ENCODE data around the gene TENM4. TPM values are rescaled to one million over a fixed set of nuclear protein-coding genes. Genes with fewer than 3 reads are reported as not detected.
"Not testable (repeated sequence)": the region's sequence is repeated elsewhere in the genome, so short reads cannot be mapped to it uniquely, and the experiment has no call there.

TENM4 gene
- total and polyA plus RNA-seq, 2 of the 8 experiments (the other 6 are each of a cell fraction or from before 2014, with no cell fraction given): 3.5 to 7.2 TPM

DNA sequence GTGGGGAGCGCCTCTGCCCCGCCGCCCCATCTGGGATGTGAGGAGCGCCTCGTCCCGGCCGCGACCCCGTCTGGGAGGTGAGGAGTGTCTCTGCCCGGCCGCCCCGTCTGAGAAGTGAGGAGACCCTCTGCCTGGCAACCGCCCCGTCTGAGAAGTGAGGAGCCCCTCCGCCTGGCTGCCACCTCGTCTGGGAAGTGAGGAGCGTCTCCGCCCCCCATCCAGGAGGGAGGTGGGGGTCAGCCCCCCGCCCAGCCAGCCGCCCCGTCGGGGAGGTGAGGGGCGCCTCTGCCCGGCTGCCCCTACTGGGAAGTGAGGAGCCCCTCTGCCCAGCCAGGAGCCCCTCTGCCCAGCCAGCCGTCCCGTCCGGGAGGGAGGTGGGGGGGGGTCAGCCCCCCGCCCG lies 249.1 kb downstream of the TENM4 start:
- H4K91ac ChIP-seq (replicated peaks; ENCODE audit: insufficient read length, low read length); H2AFZ ChIP-seq (ENCODE audit: low read length); H3K4me2 ChIP-seq (ENCODE audit: insufficient read depth in 1 of 2, low read depth in 2 of 2, low read length in 2 of 2); H2BK5ac ChIP-seq (ENCODE audit: low read depth, low read length); H3K4me3 ChIP-seq (ENCODE audit: extremely low read depth in 1 of 4, insufficient read depth in 2 of 4, low read depth in 3 of 4, low read length in 4 of 4); H3K27me3 ChIP-seq (replicated peaks in 1 of 4; ENCODE audit: control insufficient read depth in 3 of 4, extremely low read depth in 1 of 4, insufficient read depth in 3 of 4, low read length in 3 of 4); H2AK5ac ChIP-seq (ENCODE audit: low read depth, low read length); H2BK12ac ChIP-seq (ENCODE audit: low read depth, low read length); H2BK20ac ChIP-seq (ENCODE audit: low read length); H3K4me1 ChIP-seq (replicated peaks in 1 of 4; ENCODE audit: control insufficient read depth in 3 of 4, insufficient read depth in 4 of 4, low read length in 3 of 4); H3K79me1 ChIP-seq (ENCODE audit: low read depth, low read length); H3K9ac ChIP-seq (replicated peaks in 1 of 4; ENCODE audit: extremely low read depth in 1 of 4, low read depth in 3 of 4, low read length in 3 of 4); H3K79me2 ChIP-seq (ENCODE audit: control insufficient read depth in 1 of 2, insufficient read depth in 2 of 2, low read length in 2 of 2); FAIRE-seq; H4K8ac ChIP-seq (ENCODE audit: extremely low read depth, insufficient read depth, low read length); DNase-seq (ENCODE audit: low read depth in 1 of 2, low spot score in 2 of 2); CTCF ChIA-PET (ENCODE audit: partially characterized antibody); H4K5ac ChIP-seq (ENCODE audit: insufficient read length, low read depth, low read length); H3K4ac ChIP-seq (replicated peaks; ENCODE audit: insufficient read length, low read depth, low read length); H3K27ac ChIP-seq (ENCODE audit: low read depth, low read length); H3K36me3 ChIP-seq (ENCODE audit: control insufficient read depth in 2 of 4, insufficient read depth in 4 of 4, low read length in 3 of 4); H3K23ac ChIP-seq (ENCODE audit: insufficient read length); H3K14ac ChIP-seq (ENCODE audit: insufficient read length); H3K18ac ChIP-seq (ENCODE audit: extremely low read depth, low read length); H4K20me1 ChIP-seq (replicated peaks in 1 of 2; ENCODE audit: control insufficient read depth in 1 of 2, insufficient read depth in 2 of 2, low read length in 2 of 2); H3K56ac ChIP-seq (replicated peaks; ENCODE audit: insufficient read length, low read depth, low read length); H2BK120ac ChIP-seq (replicated peaks; ENCODE audit: low read depth, low read length); POLR2A ChIA-PET (ENCODE audit: partially characterized antibody); H2BK15ac ChIP-seq (ENCODE audit: low read length); H3K23me2 ChIP-seq (ENCODE audit: low read depth, low read length): not testable (repeated sequence)
- H3K9me3 ChIP-seq (ENCODE audit: insufficient read depth in 2 of 2, low read depth in 1 of 2, low read length in 1 of 2): peaks cover 2 to 21% of the 10 kb centered on the region in 2 experiments; a peak in 3 of 4 replicates
- no CpG with 5 or more reads among the region's 29 CpGs for WGBS, 2 experiments (ENCODE audit: extremely low coverage in 1 of 2, insufficient coverage in 1 of 2, insufficient read length in 1 of 2, insufficient replicate concordance in 2 of 2, low coverage in 1 of 2, low lambda C conversion rate in 2 of 2, missing lambda C conversion rate in 1 of 2)

DNA sequence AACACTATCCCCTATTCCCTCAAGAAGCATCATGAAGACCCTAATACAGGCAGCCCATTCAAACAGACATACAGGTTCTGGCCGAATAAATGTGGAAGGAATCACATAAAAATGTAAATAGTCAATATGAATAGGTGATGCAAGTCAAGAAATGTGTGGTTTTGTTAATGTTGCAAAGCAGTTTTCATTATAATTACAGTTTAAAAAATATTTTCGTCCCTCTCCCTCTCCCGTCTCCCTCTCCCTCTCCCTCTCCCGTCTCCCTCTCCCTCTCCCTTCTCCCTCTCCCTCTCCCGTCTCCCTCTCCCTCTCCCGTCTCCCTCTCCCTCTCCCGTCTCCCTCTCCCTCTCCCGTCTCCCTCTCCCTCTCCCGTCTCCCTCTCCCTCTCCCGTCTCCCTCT lies 250.3 kb downstream of the TENM4 start:
- H2BK20ac ChIP-seq (ENCODE audit: low read length); H3K56ac ChIP-seq (replicated peaks; ENCODE audit: insufficient read length, low read depth, low read length); POLR2A ChIA-PET (ENCODE audit: partially characterized antibody); H3K18ac ChIP-seq (ENCODE audit: extremely low read depth, low read length); H3K79me1 ChIP-seq (ENCODE audit: low read depth, low read length); H4K8ac ChIP-seq (ENCODE audit: extremely low read depth, insufficient read depth, low read length); H4K5ac ChIP-seq (ENCODE audit: insufficient read length, low read depth, low read length); H3K23ac ChIP-seq (ENCODE audit: insufficient read length); H3K27me3 ChIP-seq (replicated peaks in 1 of 4; ENCODE audit: control insufficient read depth in 3 of 4, extremely low read depth in 1 of 4, insufficient read depth in 3 of 4, low read length in 3 of 4); H4K91ac ChIP-seq (replicated peaks; ENCODE audit: insufficient read length, low read length); H3K79me2 ChIP-seq (ENCODE audit: control insufficient read depth in 1 of 2, insufficient read depth in 2 of 2, low read length in 2 of 2); H3K36me3 ChIP-seq (ENCODE audit: control insufficient read depth in 2 of 4, insufficient read depth in 4 of 4, low read length in 3 of 4); H2BK5ac ChIP-seq (ENCODE audit: low read depth, low read length); H3K23me2 ChIP-seq (ENCODE audit: low read depth, low read length); H3K4me3 ChIP-seq (ENCODE audit: extremely low read depth in 1 of 4, insufficient read depth in 2 of 4, low read depth in 3 of 4, low read length in 4 of 4); CTCF ChIA-PET (ENCODE audit: partially characterized antibody); H2BK15ac ChIP-seq (ENCODE audit: low read length); H3K4me1 ChIP-seq (replicated peaks in 1 of 4; ENCODE audit: control insufficient read depth in 3 of 4, insufficient read depth in 4 of 4, low read length in 3 of 4); H2BK120ac ChIP-seq (replicated peaks; ENCODE audit: low read depth, low read length); H2AFZ ChIP-seq (ENCODE audit: low read length); H3K4ac ChIP-seq (replicated peaks; ENCODE audit: insufficient read length, low read depth, low read length); H2BK12ac ChIP-seq (ENCODE audit: low read depth, low read length); H4K20me1 ChIP-seq (replicated peaks in 1 of 2; ENCODE audit: control insufficient read depth in 1 of 2, insufficient read depth in 2 of 2, low read length in 2 of 2); H3K9ac ChIP-seq (replicated peaks in 1 of 4; ENCODE audit: extremely low read depth in 1 of 4, low read depth in 3 of 4, low read length in 3 of 4); DNase-seq (ENCODE audit: low read depth in 1 of 2, low spot score in 2 of 2); H3K4me2 ChIP-seq (ENCODE audit: insufficient read depth in 1 of 2, low read depth in 2 of 2, low read length in 2 of 2); H3K14ac ChIP-seq (ENCODE audit: insufficient read length); H3K27ac ChIP-seq (ENCODE audit: low read depth, low read length); FAIRE-seq; H2AK5ac ChIP-seq (ENCODE audit: low read depth, low read length): not testable (repeated sequence)
- peaks cover 2 to 21% of the 10 kb centered on the region in 2 experiments; a peak in 3 of 4 replicates for H3K9me3 ChIP-seq (ENCODE audit: insufficient read depth in 2 of 2, low read depth in 1 of 2, low read length in 1 of 2)
- 100% methylated on average over 1 of the region's 10 CpGs; no CpG with 5 or more reads in 1 of the 2 experiments for WGBS, 2 experiments (ENCODE audit: extremely low coverage in 1 of 2, insufficient coverage in 1 of 2, insufficient read length in 1 of 2, insufficient replicate concordance in 2 of 2, low coverage in 1 of 2, low lambda C conversion rate in 2 of 2, missing lambda C conversion rate in 1 of 2)
